GM19238 (cell line): Measurements from ENCODE around the gene RASGEF1C.

Experiments used
- DNase-seq: peaks from one replicate; pipeline ENCODE4 v3.0.0; 2011; ENCODE audit warnings: low spot score; ENCODE audit not compliant: insufficient read length

The RASGEF1C gene

DNA sequence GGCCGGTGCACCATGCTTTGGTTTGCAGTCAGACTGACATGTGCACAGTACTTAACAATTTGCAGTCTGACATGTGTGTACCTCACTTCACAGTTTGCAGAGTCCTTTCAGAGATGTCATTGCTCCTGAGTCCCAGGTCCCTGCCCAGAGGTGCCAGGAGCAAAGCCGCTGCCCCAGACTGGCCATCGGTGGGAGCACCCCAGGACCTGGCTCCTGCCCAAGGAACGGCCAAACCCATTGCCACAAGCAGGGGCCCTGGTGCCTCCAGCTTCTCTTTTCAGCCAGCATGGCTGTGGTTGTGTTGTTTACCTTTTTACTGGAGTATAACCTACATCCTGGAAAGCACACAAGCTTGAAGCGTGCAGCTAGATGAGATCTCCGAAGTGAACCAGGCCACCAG, 28.6 kb downstream of the RASGEF1C start:
- DNase-seq = no peak

DNA sequence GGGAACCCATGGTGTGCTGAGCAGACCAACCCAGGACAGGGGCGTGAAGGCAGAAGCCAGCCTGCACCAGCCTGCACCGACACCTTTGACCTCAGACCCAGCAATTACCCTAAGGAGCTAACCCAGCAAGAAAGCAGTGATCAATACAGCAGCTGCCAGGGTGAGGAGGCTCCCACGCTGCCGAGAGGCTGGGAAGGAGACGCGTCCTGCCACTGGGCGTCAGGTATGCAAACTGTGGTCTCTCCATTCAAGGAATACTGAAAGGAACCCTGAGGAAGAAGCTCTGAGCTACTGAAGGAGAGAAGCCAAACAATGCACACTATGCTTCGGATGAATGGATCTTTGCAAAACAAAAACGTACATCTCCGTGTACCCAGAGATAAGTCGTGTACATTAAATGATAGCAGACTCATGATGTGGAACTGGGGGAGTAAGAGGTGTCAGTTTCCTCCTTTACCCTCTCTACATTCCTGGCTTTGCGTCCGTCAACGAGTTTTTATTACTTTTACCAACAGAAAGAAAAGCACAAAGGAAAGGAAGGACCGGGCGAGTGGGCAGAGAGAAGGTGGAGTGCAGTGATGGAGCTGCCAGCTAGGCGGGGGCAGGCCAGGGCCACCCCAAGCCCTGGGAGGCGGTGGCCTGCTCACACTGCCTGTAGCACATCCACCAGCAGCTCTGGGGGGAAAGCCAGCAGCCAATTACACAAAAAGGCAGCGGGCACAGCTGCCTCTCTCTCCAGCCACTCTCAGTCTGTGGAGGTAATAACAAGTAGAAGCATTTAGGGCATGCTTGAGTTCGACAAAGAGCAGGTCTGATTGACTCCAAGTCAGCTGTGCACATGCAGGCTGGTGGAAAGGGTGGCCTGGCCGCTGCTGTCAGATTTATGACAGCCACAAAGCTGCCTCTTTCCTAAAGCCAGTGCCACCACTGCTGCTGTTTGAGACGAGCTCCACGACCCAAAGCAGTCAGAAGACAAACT, 29.3 kb downstream of the RASGEF1C start:
- DNase-seq = no peak

DNA sequence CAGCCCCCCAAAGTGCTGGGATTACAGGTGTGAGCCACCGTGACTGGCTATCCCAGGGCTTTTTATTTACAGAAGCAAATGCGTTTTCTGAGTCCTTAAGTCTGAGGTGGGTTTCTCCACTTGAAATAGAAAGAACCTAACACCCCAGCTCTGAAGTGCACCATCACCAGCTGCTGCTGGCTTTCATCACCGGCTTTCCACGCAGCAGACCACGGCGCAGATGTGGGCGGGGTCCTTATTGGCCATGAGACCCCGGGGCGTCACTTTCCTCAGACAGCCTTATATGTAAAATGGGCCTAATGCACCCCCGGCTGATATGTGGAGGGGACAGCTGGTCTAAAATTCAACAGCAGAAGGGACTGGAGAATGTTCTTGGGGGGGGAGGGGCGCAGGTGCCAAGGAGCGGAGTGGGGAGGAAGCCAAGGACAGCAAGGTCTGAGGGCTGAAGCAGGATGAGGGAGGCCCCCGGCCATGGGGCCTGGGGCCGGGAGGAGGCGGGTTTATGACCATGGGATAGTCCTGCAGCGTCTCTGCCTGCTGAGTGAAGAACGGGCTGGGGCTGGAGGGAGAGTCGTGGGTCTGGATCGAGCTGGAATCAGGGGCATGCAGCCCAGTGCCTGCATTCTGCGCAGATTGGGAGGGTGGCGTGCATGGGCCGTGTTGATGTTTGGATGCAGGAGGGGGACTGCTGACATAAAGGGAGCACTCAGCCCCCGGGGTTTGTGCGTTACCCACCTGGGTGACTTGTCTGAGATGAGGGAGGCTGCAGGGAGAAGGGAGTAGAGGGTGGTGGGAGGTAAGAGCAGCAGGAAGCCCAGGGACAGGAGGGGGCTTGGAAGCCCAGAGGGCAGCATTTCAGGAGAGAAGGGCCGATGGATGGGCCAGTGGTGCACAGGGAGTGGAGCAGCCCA, 30.2 kb downstream of the RASGEF1C start:
- no peak for DNase-seq

DNA sequence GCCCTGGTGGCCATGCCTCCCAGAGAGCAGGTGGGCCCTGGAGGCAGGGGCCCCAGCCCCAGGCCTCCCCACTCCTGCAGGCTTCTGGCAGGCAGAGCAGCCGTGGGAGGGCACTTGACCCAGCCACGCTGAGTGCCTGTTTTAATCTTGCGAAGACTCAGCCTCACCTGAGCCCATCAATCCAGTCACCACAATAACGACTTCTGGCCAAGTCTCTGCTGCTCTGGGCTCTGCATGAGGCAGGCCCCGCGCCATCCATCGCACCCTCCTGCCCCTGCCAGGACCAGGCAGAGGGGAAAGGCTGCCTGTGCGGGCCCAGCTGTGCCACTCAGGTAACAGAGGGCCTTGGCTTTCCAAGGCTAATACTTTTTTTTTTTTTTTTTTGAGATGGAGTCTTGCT, 32.8 kb downstream of the RASGEF1C start:
- no peak for DNase-seq

DNA sequence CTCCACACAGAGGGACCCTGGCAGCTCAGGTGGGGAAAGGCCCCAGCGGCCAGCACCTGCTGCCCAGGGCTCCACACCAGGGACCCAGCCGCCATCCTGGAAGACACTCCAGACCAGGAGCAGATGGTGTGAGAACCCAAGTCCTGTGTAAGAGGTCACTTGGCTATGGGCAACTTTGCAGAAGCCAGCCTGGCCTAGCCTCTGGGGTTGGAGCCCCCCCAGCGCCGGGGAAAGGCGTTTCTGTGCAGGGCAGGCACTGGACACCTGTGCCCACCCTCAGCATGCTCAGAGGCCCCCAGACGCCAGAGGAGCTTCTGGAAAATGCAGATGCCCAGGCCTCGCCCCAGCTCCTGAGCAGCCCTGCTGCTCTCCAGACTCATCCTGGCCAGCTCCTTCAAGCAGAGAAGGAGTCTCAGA, 34.0 kb downstream of the RASGEF1C start:
- DNase-seq = no peak

DNA sequence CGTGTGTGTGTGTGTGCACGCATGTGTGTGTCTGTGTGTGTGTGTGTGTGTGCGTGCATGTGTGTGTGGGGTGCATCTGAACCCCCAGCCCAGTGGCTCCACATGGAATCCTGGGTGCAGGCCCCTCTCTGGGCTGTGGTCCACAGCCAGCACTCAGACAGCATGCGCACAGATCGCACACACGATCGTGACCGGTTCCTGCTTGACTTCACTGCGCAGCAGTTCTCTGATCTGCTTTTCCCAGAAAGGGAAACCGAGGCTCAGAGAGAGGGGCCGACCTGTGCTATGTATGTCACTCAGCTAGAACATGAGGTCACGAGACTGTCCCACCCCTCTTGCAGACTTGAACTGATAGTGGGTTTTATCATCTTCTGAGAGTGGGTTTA, 34.4 kb downstream of the RASGEF1C start:
- DNase-seq = no peak

DNA sequence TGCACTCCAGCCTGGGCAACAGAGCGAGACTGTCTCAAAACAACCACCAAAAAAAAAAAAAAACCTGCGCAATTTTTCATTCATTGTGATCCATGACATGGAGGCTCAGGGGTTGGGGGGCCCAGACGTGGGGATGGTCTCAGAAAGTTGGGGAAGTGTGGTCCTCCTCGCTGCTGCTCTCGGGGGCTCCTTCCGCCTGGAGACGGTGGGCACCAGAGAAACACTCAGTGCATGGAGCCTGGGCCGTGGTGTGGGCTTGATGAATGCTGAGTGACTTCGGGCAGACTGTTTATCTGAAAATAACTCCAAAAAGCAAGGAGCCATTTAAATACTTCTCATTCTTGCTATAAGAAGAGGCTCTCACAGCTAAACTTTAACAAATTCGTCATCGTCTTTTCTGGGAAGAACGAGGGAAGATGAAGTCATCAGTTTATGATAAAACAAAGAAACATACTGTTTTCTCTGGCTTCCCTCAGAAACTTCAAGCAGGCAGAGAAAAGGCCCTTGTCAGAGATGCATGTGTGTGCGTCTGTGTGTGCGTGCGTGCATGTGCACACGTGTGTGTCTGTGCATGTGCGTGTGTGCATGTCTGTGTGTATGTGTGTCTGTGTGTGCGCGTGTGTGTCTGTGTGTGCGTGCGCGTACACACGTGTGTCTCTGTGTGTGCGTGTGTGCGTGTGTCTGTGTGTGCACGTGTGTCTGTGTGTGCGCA, 35.0 kb downstream of the RASGEF1C start:
- DNase-seq = no peak

DNA sequence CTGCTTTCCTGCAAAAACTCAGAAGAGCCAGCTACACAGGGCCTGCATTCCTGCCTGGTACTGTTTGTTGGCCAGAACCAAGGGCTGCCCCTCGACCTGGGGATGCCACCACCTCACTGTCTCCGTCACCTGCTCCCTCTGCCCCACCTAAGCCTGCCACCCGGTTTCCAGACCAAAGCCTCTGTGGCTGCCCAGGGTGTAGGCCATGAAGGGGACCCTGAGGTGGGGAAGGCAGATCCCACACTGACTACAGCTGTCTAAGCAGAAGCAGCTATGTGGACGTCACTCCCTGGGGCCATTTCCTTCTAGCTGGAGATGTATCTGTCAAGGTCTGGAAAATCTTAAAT, 35.8 kb downstream of the RASGEF1C start:
- DNase-seq = no peak

DNA sequence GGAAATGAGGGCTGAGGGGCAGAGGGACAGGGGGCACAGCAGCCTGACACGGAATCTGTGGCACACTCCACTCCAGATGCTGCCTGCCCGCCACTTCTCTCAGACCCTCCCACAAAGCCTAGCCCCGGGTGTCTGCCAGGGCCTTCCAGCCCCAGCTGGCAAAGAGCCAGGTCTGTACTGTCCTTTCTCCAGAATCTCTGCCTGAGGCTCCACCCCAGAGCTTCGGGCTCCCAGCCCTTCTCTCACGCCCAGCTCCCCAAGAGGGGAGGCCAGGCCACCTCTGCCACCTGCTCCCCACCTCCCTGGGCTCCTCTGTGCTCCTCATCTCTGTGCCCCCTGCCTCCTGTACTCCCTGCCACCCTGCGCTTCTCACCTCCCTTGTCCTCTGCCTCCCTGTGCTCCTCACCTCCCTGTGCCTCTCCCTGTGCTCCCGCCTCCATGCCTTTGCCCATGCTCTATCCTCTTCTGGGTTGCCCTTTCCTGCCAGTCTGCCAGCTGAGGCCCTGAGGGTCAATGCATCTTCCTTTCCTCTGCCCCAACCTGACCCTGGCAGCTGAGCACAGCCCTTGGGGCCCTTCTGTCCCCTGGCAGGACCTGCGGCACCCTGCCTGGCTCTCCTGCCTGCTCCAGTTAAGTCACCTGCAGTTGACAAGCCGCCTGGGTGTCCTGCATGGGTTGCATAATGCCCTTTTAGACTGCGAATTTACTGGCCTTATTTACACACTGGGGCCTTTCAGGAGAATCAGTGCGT, 36.4 kb downstream of the RASGEF1C start:
- no peak for DNase-seq

DNA sequence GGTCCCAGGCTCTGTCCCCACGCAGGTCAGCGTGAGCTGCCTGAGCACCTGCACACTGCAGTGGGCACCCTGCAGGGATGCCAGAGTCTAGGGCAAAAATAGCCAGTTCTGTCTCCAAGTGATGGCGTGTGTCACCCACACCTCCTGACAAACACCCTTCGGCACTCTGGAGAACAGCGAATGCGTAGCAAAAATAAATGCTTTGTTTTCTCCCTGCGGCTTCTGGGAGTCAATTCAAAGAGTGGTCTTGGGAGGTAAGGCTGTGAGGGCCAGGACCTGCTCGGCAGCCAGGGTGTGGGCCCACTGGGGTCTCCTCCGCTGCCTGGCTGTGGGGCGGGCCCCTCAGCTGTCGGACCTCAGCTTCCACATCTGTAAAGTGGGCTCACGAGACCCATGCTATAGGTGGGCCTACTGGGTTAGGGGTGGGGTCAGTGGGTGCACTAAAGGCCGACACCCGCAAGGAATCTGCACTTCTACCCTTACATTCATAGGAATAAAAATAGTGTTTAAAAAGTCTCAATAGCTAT, 37.4 kb downstream of the RASGEF1C start:
- DNase-seq = no peak

DNA sequence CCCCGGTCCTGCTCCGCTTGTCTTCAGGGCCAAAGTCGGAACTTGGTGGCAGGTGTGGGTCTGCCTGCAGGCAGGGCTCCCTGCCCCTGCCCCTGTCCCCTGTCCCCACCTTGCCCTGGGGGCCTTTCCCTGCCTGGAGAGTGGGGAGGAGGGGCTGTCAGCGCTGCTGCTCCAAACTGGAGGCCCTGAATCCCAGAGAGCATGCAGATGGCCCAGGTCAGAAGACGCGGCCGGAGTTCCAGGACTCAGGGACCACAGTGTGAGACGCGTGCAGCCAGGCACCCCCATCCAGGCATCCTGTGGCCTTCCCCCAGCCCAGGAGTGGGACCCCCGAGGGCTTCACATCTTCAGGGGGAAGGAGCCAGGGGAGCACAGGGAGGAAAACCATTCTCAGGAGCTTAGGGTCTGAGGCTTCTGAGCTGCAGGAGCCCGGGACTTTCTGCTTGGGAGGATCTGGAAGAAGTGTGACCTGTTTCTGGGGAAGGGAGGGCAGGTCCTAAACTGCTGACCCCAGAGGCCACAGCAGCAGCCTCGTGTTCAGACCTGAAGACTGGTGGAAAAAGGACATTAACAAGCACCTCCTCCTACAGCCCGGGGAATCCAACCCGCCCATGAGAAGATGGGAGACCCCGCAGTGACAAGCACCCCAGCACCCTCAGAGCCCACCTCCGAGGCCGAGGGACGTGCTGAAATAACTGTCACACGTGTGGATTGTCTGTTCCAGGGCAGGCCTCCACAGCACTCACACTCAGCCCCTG, 38.0 kb downstream of the RASGEF1C start:
- DNase-seq = no peak

DNA sequence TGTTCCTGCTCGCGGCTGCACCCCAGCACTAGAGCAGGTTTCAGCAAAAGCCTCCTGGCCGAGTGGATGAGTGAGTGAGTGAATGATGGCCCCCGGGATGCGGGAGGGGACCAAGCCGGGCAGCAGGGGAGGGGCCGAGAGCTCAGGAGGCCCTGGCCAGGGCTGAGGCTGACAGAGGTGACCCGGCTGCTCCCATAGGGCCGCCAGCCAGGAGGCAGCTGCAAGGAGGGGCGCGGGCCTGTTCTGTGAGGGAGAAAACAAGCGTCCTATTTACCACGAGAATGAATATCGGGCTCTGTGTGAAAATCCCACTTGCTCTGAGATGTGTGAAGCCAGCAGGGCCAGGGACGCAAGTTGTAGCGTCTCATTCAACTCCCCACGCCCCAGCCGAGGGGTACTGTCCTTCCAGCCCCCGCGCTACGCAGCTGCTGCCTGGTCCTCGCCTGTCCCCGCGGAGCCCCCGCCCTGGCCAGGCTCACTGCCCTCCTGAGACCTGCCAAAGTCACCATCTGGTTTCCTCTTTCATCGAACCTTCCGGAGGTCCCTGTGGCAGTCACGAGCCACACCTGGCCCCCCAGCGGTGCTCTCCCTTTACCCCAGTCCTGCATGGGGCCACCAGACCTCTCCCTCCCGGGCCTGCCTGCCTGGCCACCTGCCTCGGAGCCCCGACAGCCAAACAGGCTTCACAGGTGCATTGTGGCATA, 38.8 kb downstream of the RASGEF1C start:
- DNase-seq = no peak

DNA sequence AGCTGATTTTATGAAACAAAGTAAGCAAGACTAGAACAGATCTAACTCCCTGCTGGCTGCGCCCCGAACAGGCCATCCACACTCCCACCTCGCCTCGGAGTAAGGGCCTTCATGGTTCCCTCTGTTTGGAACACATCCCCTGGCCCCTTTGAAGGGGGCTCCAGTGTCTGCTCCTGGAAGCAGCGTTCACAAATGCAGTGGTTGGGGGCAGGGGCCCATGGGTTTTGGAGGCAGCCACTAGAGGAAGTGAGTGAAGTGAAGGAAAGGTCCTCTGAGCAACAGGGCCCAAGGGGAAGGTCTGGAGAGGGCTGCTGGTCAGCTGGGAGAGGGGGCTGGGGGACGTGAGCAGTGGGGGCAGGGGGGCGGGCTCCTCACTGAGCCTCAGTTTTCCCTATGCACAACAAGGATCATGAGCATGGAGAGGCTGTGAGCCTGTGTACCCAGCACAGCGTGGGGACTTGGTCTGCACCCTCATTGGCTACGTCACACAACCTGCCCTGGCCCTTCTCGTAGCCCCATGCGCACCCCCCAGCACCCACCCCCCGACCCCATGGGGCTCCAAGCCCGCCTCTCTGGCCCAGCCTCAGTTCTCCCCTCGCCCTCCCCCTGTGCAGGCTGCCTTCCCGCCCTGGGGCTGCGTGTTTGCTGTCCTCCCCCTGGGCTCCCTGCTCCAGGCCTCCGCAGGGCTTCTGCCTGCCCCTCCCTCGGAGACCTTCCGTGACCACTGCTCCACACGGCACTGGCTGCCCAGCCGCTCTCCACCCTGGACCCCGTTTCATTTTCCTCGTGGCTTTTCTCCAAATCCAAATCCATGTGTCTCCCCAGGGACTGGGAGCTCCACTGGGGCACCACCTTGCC, 39.5 kb downstream of the RASGEF1C start:
- no peak for DNase-seq

DNA sequence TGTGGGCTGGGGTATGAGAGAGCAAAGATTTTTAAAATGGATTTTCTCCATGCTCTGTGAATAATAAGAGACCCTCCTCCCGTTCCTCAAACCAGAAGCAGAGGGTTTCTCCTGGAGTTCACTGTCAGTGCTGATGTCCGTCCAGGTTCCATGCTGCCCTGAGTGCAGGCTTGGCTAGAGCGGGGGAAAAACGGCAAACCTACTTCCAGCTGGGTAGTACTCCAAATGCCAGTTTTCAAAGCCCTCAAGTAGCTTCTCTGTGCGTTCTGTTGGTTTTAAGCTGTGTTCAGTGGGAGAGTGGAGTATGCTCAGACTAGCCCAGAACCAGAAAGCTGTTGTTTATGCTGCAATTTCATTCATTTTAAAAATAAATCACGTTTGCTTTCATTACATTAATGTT, 40.3 kb downstream of the RASGEF1C start:
- no peak for DNase-seq

DNA sequence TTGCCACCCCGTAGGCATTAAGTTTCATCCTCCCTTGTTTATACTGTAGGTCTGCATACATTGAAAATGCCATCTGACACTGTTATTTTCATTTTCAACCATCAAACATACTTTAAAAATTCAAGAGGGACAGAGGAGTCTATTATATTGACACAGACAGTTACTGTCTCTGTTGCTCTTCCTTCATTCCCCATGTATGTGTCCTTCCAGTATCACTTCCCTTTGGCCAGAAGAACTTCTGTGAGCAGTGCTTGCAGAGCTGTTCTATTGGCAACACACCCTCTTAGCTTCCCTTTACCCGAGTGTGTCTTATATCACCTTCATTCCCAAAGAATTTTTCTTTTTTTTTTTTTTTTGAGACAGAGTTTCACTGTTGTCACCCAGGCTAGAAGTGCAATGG, 42.8 kb downstream of the RASGEF1C start:
- no peak for DNase-seq

DNA sequence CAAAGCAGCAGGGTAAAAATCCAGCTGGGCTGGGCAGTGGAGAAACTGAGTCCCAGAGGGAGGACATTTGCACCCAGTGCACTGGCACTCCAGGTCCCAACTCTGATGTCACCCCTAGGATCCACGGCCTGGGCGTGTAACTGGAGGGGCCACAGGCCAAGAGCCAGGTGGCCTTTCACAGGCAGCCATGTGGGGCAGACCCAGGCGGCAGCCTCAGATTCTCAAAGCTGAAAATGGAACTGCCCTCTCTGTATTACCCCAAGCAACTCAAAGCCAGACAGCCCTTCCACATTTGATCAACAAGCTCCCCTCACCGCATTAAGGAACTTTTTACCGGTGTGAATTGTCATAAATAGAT, 46.7 kb downstream of the RASGEF1C start:
- no peak for DNase-seq

DNA sequence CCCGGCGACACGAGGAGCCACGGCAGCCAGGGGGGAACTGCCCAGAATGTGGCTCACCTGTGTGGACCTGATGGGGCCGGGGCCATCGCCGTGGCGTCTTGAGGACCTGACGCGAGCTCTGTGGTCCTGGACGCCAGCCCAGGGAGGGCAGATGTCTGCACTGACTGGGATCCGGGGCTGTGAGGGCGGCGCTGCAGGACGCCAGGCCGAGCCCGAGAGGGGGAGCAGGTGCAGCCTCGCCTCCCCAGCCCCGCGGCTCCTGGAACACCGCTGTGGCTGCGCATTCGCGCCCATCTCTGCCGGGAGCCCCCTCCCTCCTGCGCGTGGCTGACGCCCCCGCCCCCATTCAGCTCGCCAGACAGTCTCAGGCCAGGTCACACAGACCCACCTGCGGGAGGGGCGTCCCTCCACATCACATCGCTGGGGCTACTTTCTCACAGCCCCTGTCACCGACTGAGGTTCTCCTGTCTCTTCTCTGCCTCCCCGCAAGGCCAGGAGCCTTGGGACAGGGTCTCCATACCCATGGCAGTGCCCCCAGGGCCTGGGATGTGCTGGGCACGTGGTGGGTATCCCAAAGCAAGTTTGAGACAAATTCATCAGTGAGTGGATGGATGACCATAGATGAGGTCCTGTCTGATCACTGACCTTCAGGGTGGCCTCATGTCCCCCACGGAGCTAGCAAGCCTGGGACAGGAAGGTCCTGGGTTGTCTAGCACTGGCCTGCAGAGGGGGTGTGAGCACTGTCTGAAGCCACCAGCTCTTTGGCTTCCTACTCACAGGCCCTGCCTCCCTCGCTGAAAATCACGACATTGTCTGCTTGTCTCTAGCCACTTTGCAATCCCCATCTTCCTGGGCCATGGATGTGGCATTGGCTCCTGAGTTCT, 47.3 kb downstream of the RASGEF1C start:
- DNase-seq = no peak

DNA sequence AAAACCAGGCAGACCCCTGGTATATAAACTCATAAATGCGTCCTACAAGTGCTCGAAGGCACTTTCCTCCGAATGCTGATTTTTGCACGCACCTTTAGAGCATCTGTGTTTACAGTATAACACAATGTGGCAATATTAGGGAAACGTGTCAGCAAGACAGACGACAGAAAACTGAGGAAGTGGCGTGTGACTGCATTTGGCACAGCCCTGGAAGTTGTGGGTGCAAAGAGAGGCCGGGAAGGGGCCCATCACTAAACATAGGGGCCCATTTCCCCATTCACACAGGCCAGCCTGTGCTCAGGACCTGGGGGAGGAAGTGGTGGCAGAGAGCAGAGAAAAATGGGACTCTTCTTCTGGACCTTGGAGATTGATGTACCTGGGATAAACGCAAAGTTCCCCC, 48.2 kb downstream of the RASGEF1C start:
- DNase-seq = no peak
